Measurements from ENCODE around the gene HOOK1.

Gene HOOK1

DNA sequence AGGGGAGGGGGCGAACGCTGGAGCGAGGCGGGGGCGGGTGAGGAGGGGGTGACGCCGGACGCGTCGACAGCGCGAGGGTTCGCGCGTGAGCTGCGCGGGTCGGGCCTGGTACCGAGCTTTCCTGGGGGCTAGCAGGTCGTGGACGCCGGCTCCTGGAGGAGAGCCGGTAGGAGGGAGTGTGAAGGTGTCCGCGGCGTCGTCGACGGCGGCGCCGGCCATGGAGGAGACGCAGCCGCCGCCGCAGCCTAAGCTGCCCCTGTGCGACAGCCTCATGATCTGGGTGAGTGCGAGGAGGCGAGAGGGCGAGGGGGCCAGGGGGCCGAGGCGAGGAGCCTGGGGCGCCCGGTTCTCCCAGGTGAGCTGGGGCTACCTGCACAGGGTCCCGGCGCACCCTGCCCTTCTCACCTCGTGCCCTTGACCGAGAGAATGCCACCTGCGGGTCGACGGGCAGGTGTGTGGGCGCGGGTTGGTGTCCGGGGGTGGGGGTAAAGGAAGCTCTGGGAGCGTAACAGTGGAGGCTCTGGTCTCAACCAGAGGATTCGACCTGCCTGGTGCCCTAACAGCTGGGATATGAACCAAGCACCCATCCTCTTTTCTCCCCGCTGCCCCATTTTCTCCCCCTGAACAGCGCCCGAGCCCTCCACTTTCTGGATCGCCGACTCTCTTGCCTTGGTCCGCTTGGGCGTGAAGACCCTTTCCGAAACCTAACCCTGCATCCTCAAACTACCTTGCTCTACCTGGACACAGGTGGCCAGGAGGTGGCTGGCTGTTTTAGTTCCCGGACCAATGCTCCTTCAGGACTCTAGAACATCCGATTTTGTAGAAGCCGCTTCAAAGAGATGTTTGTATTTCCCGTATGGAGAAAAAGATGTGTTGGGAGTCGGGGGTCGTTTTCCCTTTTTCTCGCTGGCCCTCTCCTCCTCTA is at the start of gene HOOK1:
Gene HOOK1, plus strand, starts transcription at position 49 of the 925 bp plus-strand sequence. Its CDS starts 169 bp downstream, at position 218.
- no peak for TF ChIP-seq CTCF (IDR thresholded peaks at IDR 0.05)

- TF ChIP-seq CTCF (IDR thresholded peaks at IDR 0.05) = no peak
Observed at GRCh38 chr1:59765011-59765730, 49.6 kb upstream of the HOOK1 start.

- no peak for TF ChIP-seq CTCF (IDR thresholded peaks at IDR 0.05)
Observed at GRCh38 chr1:59766227-59766855, 48.4 kb upstream of the HOOK1 start.

DNA sequence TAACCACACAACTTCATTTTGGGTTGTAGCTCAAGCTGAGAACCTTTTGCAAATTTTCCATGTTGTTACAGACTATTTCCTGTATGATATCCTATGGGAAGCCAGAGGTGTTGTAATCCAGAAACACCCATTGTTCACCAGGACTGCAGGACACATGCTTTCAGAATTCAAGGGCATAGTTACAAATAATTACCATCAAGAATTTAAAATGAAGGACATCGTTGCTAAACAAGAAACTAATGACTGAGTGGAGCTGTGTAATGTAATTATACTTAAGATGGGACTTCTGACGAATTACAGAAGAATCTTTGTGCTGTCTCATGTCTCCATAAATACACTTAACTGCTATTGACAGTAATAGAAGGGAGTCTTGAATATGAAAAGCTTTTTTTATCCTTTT is 47.6 kb upstream of the HOOK1 start:
- no peak for TF ChIP-seq CTCF (IDR thresholded peaks at IDR 0.05)

- TF ChIP-seq CTCF (IDR thresholded peaks at IDR 0.05) = no peak
Observed at GRCh38 chr1:59768792-59769735, 45.7 kb upstream of the HOOK1 start.

GRCh38 chr1:59769736-59770095 is 45.0 kb upstream of the HOOK1 start:
- no peak for TF ChIP-seq CTCF (IDR thresholded peaks at IDR 0.05)

- TF ChIP-seq CTCF (IDR thresholded peaks at IDR 0.05) = no peak
Observed at GRCh38 chr1:59771361-59771760, 43.4 kb upstream of the HOOK1 start.

All from LNCAP (cell line).